GM18520 (cell line): ENCODE measurements around the gene KLF6.

Source experiments
- ATAC-seq: cut with Tn5 transposase; IDR thresholded peaks from one replicate; pipeline ENCODE4 v1.9.1; 2021; ENCODE audit not compliant: unreplicated experiment

Gene KLF6

DNA sequence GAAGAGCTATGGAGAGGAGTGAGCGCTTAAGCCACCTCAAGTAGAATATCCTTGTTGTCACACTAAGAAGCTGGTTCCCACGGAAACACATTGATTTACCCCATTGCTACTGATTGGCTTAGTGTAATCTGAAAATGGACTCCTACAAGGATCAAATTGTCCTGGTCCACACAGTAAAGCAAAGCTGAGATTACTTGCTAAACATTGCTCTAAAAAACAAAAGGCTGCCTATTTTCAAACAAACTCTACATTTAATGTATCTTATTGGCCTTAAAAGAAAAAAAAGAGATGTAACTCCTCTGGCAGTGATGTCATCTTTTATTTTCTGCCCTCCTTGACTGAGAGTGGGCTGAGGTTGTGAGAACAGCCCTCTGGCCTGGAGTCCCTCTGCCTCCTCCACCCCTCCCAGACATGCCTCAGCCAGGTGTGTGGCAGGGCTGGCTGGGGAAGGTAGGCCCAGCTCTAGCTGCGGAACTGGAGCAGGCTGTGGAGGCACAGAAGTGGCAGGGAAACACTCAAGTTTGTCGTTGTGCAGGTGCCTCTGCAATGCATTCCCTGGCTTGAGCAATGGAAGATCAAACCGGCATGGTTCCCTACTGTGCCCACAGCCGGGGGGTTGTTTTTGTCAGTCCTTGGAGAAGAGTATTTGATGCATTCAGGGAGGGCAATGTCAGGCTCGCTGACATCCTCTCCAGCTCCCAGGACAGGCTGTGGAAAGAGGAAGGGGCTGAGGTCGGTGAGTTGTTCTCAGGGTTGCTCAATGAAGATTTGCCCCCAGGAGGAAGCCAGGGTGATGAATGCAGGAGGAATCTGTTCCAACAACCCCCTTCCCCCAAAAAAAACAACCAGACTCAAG lies 9.1 kb downstream of the KLF6 start:
- ATAC-seq, result no peak

DNA sequence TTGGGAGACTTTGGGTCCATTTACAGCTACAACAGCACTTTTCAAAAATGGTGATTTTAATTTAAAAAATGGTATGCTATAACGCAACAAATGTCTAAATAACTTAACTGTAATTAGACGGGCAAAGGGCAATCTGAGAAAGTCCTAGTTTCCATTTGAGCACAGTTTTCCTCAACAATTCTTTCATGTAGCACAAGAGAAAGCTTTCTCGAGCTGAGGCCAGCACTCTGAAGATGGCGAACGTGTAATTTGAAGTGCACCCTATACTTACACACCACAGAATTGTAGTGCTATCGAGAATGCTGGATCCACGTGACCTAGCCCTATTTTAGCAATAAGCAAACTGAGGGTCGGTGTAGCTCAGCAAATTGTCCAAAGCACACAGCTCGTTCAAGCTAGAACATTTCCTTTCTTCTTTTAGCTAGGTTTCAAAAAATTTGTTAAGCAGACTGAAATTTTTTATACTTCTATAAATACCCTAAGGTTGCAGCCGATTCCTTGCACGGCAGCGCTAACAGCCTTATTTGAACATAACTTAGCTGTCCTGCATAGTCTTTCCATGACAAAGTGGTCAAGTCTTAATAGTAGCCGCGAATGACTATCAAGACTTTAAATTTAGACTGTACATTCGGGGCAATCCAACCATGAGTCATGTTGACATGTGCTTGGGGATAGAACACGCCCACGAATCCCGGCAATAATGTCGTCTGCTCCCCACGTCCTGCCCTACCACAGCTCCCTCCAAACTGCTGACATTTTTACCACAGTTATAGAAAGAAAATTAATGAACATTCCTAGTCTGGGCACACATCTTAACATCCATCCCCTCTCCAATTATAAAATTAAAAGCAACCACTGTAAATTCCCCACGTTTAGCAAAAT lies 10.0 kb downstream of the KLF6 start:
- no peak for ATAC-seq

DNA sequence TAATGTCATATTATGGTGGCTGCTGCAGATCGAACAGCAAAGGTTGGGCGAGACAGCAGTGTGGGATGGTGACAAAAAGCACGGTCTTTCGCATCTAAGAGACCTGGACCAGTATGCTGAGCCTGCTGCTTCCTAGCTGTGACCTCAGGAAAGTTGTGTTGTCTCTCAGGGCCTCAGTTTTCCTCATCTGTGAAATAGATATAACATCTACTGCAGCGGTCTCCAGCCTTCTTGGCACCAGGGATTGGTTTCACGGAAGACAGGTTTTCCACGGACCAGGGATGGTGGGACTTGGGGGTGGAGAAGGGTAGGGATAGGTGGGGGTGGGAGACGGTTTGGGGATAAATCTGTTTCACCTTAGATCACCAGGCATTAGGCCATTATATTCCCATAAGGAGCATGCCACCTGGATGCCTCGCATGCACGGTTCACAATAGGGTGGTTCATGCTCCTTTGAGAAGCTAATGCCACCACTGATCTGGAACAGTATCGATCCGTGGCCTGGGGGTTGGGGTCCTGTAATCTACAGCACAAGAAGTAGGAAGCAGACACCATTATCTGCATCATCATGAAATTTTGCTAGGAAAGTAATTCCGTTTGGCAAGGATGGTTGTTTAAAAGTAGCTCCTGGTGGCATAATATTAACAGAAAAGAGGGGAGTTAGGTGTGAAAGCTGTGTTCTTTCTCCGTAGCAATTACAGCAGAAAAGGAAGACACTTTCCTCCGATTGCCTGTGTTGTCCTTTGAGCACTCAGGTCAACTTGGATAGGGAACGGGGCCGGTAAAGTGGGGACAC lies 10.8 kb downstream of the KLF6 start:
- no peak for ATAC-seq

DNA sequence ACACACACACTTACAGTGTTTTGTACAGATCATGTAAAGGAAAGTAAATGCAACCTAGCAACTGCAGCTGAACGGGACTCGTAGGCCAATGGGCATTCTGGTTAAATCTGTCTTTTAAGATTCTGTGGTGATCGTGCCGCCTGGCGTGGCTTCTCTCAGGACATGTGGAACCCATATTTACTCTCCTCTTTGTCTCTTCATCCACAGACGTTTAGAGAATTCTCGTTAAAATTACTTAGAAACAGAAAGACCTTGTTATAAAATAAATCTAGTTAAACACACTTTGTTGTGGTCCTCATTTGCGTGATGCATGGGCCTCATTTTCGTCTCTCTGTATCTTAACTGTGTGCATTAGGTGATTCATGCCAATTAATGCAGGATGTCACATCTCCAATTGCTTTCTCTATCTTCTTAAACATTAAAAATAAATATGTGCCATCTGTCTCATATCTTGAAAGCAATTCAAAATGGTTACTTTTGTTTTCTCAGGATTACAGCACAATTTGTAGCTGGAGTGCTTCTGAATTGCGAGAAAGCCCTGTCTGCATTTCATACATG lies 11.5 kb downstream of the KLF6 start:
- no peak for ATAC-seq

DNA sequence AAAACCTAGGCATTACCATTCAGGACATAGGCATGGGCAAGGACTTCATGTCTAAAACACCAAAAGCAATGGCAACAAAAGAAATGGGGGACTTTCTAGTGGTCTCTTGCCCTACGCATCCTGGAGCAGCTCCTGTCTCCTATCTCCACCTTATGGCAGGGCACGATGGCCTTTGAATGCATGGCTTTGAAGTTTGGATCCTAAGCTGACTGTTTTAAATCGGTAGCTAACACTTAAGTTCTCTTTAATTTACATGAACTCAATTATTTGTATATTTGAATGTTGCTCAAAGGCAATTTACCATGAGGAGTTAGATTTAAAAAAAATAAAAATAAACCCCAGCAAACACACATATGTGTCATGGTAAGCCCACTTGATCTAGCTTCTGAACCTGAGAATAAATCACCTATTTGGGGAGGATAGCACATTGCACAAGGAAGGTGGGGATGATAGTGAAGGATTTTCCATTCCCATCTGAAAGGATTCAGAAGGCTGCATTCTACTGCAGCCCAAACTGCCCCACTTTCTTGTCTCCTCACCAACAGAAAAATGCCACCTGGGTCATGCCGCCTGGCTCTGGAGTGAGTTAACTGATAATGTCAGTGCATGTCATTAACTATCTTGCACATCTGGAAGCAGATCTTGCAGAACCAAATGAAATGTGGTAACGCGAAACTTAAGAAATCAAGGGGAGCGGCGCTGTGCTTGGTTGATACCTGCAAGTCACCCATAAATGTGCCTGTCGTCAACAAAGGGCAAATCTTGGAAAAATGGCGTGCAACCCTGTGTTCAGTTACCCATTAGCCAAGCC lies 12.4 kb downstream of the KLF6 start:
- ATAC-seq, result no peak

DNA sequence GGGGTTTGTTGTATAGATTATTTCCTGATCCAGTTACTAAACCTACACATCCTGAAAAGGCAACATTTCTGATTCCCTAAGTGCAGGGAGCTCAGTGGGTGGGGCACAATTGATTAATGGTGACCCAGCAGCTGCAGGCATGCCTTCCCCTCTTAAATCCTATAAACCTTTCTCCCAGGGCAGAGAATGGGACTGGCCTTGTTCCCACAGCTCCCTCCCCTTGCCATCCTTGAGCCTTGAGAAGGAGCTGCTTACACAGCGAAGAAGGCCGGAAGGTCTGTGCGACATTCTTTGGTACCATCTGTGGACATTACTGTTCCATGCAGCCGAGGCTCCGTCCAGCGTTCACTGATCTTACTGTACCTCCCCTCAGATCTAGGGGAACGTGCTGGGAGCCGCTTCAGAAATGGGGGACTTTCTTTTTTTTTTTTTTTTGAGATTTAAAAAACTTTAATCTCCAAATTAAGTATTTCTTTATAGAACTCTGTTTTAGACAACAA lies 14.3 kb downstream of the KLF6 start:
- no peak for ATAC-seq

DNA sequence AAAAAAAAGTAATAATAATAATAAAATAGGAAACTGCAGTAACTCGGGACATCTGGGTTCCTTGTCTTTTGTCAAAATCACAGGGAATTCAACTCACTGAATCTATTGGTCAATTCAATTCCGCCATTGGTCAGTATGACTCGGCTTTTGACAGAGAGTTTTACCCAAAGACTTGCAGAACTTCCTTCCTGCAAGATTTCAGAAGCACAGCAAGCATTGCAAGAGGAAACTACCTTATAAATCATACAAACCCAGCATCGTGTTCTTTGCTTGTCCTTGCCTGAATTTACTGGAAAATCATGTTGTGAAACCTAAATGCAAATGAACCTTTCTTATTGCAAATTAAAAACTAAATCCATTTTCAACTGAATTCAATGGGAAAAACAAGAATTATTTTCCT lies 15.5 kb downstream of the KLF6 start:
- no peak for ATAC-seq

DNA sequence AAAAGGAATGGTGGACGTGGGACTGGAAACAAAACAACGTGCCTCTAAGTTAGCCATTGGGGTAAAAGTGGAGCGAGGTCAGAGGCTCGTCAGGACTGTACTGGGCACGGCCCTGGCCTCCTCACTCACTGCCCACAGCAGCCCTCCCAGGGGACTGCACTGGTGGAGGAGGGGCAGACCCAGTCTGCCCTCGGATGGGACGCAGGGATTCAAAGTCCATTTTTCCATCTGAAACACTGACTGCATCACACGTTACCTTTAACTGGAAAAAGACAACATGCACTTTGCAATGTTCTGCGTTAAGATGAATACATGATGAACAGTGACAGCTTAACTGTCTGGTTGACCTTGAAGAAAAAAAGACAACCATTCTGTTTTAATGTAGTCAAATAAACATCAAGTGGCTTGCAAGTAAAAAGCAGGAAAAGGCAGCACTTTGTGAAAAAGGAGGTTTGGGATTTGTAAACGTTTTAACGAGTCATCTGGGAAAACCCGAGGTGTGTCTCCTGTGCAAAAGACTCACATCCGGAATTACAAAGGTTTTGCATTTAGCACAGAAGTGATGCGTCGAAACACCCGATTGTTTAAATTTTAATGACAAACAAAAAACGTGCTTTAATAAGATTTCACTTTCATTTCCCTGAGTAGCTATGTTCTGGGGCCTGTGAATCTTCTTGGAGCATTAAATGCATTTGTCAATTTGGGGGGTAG lies 18.8 kb downstream of the KLF6 start:
- no peak for ATAC-seq

DNA sequence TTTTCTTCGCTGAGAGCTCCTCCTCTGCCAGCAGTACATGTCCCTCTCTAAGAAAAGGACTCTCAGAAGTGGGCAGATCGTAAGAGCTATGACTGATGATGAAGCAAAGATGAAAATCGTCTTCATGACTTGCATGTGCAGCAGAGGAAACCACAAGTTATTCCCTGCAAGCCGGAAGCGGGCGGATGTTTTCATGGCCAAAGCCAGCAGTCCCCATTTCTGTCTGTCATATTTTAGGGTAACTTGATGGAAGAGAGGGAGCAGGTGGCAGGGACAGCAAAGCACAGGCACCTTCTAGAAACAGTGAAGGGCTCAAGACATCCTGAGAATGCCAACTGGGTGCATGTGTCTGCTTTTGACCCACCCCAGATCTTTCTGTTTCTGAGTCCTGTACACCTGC lies 19.9 kb downstream of the KLF6 start:
- no peak for ATAC-seq

DNA sequence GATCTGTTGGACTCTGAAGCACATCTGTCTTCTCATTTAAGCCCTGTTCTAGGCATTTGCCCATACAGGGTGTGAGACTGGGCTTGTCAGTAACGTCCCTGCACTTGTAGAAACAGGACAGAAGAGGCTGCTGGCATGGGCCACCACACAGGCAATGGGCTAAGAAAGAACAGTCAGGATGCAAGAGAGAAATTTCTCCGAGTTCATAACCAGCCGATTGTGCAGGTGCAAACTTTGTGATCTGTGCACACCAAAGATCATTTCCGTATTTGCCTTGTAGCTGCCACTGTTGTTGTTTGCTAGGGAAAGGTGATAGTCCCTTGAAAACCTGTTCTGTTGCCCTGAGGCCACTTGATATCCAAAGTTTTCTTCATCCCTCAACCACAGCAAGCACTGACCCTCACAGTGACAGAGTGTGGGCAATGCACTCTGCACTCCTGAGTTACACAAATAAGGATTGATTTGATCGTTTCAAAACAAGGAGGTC lies 20.3 kb downstream of the KLF6 start:
- no peak for ATAC-seq

DNA sequence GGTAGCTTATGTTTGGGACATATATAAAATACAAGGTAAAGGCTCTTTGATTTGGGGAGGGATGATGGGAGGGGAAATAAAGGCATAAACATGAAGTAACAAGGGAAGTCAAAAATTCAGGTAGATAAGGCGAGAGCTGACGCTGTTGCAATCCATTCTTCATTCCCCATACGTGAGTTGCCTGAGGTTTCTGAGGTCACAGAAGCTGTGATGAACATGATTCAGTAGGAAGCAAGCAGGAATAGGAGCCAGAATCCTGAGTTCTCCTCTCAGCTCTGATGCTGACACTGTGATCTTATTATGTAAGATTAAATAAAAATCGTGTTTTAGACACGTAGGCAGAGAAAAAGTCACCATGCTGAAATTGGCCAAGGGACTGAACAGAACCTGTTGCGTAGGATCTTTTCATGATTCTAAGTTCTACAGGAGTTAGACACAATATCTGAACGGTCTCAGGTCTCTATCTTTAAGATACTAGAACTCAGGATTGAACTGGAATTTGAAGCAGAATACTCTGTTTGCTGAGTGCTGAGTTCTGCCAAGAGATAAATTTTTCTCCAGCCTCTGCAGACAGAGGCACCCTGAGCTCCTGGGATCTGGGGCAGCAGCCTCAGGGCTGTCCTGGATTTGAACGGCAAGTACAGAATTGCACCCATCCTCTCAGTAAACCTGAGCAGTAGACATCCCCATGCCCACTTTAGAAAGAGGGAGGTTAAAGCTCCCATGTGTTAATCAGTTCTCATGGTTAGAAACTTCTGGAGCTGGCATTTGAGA lies 21.0 kb downstream of the KLF6 start:
- ATAC-seq, result no peak

DNA sequence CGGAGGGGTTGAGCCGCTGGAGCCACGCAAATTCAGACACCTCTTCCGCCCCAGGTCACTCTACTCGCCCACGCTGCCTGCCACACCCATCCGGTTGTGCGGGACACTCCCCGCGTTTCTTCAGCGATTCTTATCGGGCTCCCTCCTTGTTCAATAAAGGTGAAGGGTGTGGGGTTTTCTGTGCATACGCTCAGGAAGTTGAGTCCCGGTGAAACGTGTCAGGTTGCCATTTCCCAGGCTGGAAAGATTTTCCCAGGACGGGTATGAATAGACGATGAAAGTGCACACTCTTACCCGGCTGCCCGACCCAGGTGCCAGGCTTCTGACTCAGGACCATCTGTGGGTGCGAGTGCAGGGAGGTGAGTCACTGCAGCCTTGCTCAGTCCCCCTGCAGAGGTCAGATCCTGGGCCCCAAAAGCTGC lies 22.0 kb downstream of the KLF6 start:
- no peak for ATAC-seq

DNA sequence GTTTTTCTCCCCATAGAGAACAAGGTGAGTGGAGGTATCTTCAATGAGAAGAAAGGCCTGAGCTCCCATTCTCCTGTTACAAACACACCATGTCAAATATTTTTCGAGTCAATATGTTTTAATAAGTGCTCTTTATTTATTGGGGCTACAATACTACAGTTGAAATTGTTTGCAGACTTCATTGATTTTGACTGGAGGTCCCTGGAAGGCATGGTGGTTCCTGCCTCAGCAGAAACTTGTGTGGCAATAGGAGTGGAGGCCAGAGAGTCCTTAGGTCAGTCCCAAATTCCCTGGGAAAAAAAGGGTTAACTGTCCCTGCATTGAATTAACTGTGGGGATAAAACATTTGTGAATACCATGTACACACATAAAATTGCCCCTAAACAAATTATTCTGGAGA lies 22.7 kb downstream of the KLF6 start:
- no peak for ATAC-seq

DNA sequence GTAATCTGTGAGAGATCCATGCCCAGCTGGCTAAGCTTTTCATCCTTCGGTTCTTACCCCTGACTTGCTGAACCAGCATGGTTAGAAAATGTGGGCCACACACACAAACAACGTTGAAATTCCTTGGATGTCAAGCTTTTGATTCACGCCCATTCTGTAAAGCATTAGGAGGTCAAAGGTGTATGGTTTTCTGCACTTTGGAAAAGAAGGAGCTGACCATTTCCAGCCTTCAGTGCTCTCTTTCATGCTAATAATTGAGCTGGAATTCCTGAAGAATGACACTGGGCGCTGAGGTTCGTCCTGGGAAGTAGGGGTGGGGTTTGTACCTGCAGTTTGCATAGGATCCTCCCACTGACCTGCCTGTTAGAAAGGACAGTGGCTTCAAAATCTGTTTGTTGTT lies 23.1 kb downstream of the KLF6 start:
- ATAC-seq, result no peak

DNA sequence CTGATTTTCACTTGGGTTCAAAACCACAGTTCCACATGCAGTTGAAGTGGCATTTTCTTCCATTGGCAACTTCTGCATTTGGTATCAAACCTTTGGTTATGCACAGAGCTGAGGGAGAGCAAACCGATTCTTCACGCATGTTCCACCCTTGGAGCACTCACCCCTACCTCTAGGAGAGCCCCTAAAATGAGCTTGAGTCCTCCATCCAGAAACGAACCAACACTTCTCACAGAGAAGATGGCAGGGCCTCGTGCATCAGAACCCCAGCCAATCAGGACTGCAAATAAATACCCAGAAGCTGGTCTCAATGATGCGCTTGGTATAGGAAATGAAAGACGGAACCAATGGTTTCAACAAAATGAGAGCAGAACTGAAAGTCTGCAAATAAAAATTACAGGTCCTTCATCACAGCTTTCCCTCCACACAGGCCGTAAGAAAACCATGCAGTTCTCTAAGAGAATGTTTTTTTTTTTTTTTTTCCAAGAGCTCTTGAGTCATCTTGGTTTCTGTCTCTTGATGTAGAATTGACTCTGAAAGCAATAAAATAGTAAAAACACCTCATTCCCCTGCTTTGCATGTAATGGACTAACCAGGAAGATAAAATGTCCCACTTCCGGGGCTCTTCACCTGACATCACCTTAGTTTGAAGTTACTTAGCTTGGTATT lies 23.9 kb downstream of the KLF6 start:
- ATAC-seq, result no peak

DNA sequence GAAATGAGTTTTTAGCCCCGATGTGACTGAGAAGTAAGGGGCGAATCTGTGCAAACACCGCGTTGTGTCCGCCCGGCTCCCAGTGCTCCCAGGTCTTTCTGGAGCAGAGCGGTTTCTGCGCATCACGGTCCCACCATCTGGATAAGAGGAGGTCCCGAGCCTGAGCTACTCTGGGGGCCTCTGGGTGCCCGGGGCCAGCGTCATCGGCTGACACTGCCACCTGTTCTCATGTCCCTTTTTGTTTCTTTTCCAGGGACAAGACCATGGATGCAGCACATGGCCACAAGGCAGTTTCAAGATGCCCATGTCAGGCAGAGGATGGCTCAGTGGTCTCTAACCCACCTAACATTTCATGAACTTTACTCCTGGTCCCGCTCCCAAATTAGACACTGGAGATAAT lies 24.9 kb downstream of the KLF6 start:
- no peak for ATAC-seq

DNA sequence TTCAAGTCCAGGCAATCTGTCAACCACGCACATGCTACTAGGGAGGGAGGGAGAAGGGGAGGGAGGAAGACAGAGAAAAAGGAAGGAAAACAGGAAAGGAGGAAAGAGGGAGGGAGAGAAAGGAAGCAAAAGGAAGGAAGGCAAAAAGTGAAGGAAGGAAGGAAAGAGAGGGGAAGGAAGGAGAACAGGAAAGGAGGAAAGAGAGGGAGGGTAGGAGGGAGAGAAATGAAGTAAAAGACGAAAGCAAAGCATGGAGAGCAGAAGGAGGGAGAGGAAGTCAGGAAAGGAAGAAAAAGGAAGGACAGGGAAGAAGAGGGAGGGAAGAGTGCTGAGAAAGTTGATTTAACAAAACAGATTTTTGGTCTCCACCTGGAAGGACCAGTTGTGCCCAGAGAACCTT lies 25.6 kb downstream of the KLF6 start:
- no peak for ATAC-seq

DNA sequence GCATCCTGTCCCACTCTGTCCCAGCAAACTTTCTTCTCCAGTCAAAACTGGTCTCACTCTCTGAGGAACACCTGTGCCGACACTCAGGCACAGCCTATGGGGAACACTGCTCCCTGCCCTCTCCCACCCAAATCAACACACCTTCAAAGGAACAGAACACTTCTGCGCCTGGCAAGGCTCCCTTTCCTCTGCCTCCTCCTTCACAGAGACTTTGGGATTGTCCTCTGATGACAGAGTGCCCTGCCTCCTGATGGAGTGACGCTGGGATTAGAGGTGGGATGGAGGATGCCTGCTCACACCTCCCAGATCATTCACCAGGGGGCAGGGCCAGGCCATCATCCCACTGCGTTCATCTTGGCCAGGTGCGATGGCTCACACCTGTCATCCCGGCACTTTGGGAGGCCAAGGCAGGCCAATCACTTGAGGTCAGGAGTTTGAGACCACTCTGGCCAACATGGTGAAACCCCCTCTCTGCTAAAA lies 26.5 kb downstream of the KLF6 start:
- no peak for ATAC-seq
